PC-3 (cell line): ENCODE data around the gene BCAN.

Experiments
- CTCF ChIP-seq: fragments of 300-600 bp; sonication (generic); conservative IDR thresholded peaks from 2 replicates; pipeline ENCODE4 v1.5.1; 2017; ENCODE audit warnings: antibody characterized with exemption, low read depth, mild to moderate bottlenecking, low read length
- EZH2phosphoT487 ChIP-seq: fragments of 300-600 bp; sonication (generic); IDR thresholded peaks from 2 replicates; pipeline ENCODE4 v1.6.1; 2018; ENCODE audit warnings: mild to moderate bottlenecking, antibody characterized with exemption, low read length, borderline replicate concordance

- TF ChIP-seq CTCF (peak; percentile 99), EZH2phosphoT487 (no peak)
Measured at GRCh38 chr1:156677616-156678596, 36.0 kb downstream of the BCAN start.
